Heart left ventricle (tissue), 13 donors: ENCODE measurements around the gene RAB6B.

Source experiments
- CTCF ChIP-seq, 12 donors: fragments of 200-600 bp; sonication (generic) in 4 of 12; IDR thresholded peaks; one replicate each; pipeline versions ENCODE4 v1.5.0 to v1.8.0; 2018 to 2022; ENCODE audit warnings: antibody characterized with exemption in 12 of 12, mild to moderate bottlenecking in 5 of 12
- POLR2A ChIP-seq, 2 donors: fragments of 450-650 bp; IDR thresholded peaks; one replicate each; pipeline ENCODE4 v1.6.1; 2017; ENCODE audit warnings: antibody characterized with exemption in 2 of 2, mild to moderate bottlenecking in 2 of 2, moderate library complexity in 2 of 2
- donor health status: ischemic (EF 13 %, LVEDD 7.1; RV severe dilation, severe dysfunction).
- donor health status: DM: no; HTN: yes; CAD: no.
- donor health status: DM: no; HTN: no; CAD: no.
- donor health status: ischemic (EF 25% LVEDD 6.9; RV normal size, moderate dysfunction).
- donor health status: ischemic (EF 25% LVEDD 5.7; RV mildly dilated, moderate dysfunction).
- donor health status: ischemic (EF 35%, LVEDD 5.7; RV mildly dilated, moderate dysfunction).
- donor health status: nonischemic (EF 11% LVEDD 7.7; RV severe dilation, severe dysfunction).
- donor health status: DM: yes; HTN: yes; CAD: no.
- donor health status: PGD.
- donor health status: ischemic (EF 29% LVEDD 5.4; RV normal size, mild dysfunction).
- donor health status: nonischemic (EF 23%, LVEDD 6.1; RV moderate dilation, normal function).

DNA sequence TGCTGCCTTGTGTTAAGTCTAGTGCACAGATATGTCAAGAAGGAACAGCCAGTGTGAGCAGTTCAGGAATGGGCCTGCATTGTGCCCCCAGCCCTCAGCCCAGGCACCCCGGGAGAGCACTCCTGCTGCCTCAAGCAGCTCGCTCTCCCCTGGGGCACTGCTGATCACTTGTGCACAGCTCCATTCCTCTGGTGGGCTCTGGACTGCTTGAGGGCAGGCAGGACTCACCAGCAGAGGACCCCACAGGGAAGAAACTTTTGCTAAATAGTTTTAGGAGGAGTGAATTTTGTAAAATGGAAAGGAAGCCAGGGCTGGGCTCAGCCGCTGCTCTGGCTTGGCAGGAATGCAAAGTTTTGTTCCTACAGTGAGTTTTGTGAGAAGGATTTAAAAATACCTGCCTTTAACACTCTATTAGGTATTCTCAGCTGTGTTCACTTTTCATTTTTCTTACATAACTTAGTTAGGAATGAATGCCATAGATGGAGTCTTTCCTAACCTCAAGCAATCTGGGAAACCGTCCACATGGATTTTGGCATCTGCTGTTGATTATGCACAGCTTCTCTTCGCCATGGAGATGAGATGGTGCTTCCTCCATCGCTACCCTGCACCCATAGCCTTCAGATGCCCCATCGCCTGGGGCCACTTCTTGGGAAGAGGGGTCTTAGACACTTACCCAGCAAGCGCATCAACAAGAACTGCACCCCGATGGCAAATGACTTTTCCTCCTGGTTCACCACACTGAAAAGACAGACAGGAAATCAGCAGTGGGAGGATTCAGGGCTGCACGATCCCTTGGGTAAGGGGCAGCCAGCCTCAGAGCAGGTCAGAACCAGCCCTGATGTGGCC lies 42.3 kb upstream of the RAB6B start:
- TF ChIP-seq POLR2A (IDR thresholded peaks at IDR 0.05) (no peak), CTCF (IDR thresholded peaks at IDR 0.05) (no peak)
